HG03159 (cell line): ENCODE results near the gene TBC1D8.

ENCODE experiments used
- ATAC-seq: cut with Tn5 transposase; IDR thresholded peaks from one replicate; pipeline ENCODE4 v1.9.1; 2021; ENCODE audit warnings: mild to moderate bottlenecking, moderate library complexity; ENCODE audit not compliant: unreplicated experiment

Gene TBC1D8

GRCh38 chr2:101162561-101163330 is 11.6 kb upstream of the TBC1D8 start:
- ATAC-seq: no peak

DNA sequence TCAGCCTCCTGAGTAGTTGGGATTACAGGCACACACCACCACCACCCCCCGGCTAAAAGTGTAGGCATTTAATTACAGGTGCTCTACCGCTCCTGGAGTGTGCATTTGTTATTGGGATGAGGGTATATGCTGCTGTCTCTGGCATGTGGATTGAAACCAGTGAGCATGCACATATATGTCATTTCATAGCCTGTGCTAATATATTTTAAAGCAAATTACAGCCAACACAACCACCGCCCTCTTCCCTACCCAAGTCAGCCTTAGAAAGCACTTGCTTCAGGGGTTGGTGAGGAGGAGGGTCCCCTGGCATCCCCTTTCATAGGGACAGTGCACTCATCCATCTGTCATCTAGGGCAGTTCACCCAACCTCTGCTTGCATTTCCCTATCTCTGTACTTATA is 10.5 kb upstream of the TBC1D8 start:
- no peak for ATAC-seq

- no peak for ATAC-seq
Observed at GRCh38 chr2:101160454-101160853, 9.3 kb upstream of the TBC1D8 start.

DNA sequence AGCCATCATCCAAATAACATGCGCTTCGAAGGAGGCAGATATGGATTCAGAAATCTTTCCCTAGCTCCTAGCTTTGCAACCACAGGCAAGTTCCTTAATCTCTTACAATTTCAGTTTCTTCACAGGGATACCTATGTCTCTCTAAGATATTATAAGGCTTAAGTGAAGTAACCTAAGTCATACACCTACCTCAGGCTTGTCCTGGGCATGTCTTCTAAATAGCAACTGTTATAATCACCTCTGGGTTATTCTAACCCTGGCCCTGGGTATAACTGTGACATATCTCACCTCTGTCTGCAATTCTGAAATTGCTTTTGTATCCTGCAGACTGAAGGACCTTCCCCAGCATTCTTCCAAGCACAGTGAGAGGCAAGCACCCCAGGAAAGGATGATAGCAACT is 8.3 kb upstream of the TBC1D8 start:
- no peak for ATAC-seq

- ATAC-seq: no peak
Observed at GRCh38 chr2:101157272-101157671, 6.1 kb upstream of the TBC1D8 start.

- no peak for ATAC-seq
Observed at GRCh38 chr2:101153787-101154186, 2.6 kb upstream of the TBC1D8 start.

- ATAC-seq: no peak
Observed at GRCh38 chr2:101153077-101153707, 2.0 kb upstream of the TBC1D8 start.

DNA sequence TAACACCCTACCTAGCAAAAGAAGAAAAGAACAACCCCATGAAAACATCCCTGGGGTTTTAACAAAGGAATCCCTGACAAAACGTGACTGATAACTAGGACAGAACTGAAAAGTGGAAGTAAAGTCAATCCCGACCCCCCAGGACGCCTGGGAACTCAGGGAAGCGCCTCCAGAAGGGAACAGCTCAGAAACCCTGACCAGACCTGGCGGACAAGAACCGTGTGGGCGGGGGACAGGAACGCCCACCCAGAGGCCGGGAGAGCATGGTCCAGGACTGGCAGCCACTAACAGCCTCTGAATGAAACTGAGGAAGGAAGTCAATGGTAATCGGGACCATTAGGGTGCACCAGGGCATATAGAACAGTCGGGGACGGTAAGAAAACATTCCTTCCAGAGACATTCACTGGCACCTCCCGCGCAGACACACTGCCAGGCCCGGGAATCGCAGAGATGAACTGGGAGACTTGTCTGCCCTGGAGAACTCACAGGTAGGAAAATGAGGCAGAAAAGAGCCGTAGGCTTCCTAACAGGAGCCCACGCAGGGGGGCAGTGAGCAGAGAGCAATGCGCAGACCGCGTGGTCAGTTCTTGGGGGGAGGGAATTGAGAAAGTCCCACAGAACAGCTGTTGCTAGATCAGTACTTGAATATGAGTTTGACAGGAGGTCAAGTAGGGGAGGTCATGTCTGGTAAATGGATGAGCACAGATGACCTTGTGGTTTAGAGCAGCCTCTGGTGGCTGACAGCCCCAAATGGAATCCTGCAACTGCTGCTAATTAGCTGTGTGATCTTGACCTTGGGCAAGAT is 1.3 kb upstream of the TBC1D8 start:
- peak; percentile 73 for ATAC-seq

- ATAC-seq: no peak
Observed at GRCh38 chr2:101151859-101152271, 683 bp upstream of the TBC1D8 start.

DNA sequence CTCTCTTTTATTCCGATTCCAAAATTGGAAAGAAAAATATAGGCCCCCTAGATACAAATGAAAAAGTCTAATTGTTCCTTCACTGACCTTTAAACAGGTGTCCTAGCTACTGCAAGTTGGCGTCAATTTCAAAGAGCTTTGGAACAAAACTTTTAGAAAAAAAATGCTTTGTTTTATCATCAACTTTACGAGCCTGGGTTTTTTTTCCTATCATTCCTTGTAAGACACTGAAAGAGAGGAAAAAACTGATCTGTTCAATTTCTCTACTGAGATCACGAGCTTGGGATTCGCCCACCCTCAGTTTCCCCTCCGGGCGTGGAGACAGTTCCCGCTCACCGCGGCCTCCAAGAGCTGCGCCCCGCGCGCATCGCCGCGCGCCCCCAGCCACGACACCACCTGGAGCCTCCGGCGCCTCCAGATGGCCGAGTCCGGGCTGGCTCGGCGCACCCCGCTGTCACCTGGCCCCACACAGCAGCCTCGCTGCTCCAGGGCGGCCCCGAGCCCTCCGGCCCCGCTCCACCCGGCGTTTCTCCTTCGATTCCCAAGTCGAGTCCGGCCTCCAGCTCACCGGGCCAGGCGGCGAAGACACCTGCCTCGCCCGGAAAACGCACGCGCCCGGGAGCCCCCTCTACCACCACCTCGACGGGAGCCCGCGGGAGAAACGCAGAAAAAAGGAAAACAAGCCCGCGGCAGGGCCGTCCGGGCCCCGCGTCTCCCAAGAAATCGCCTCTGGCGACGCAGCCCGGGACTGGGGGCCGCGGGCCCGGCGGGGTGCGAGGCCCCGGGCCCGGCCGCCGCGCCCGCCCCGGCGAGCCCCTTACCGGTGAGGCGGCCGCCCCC is 656 bp downstream of the TBC1D8 start:
- ATAC-seq: no peak

DNA sequence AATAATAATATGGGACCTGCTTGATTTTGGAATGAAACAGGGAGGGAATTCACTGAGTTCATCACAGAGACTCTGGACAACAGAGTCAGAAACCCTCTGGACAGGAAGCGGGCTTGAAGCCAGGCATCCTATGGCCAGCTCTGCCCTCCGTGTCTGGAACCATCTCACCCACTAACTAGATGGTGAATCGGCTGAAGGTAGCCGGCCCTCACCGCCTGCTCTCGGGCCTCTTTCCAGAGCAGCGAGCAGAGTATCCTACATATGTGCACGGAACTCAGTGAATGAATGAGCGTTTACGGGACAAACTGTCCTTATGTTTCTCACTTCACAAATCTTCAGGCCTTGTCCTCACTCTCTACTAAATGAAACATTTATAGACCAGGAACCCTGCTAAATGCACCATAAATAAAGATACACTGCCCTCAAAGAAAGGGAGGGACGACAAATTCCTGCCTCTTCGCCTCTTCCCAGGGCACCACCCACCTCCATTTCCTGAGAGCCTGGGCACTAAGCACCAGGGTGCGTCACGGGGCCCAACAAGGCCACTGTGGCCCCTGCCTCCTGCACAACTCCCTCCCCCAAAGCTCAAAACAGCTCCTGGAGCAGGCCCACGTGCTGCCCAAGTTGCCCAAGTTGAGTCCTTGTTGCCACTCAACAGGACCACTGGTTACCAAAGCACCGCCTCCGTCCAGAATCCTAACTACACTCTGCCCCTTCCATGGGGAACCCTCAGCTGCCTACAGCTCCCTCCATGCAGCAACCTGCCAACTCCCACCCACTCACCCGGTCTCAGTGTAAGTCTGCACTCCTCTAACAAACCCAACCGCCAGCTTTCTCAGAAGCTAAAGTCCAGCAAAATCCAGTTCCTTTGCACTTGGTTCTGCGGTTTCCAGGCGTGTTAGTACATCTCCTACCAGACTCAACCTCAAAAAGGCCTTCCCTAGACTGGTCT is 1.7 kb downstream of the TBC1D8 start:
- no peak for ATAC-seq

DNA sequence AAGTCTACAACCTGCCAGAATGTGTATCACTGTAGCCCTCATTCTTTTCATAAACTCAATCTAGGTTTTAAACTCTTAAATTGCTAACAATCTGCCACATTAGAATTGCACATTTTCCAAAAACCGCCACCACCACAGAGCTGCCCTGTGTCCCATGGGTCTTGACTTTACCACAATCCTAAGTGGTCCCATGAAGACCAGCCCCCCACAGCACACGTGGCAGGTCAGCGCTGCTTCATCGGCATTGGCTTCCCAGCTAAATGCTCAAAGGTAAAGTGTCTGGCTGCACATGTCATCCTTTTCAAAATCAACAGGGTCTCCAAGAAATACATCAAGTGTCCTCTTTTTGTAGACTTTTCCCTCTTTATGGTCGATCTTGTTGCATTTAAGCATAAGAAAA is 2.4 kb downstream of the TBC1D8 start:
- no peak for ATAC-seq

DNA sequence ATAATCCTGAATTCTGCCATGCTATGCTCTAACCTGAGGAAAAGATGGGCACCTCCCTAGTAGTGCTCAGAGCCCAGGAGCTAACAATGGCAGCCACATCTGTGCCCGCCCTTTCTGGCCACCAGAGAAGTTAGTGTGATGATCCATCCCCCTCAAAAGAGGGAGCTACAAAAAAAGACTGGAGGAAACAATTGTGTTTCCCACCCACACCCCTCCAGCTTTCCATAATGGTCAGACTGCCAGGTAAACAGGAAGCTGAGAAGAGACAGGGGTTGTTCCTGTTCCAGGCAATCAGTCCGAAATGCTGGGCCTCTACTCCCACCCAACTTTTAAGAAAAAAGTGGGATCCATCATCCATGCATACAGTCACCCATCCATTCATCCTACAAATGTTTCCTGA is 3.2 kb downstream of the TBC1D8 start:
- no peak for ATAC-seq

DNA sequence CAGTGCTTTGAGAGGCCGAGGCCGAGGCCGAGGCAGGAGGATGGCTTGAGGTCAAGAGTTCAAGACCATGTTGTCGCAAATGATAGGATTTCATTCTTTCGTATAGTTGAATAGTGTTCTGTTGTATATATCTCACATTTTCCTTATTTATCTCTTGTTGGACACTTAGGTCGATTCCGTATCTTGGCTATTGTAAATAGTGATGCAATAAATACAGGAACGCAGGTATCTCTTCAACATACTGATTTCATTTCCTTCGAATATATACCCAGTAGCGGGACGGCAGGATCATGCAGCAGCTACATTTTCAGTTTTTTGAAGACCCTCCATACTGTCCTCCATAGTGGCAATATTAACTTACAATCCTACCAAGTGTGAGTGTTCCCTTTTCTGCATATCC is 4.1 kb downstream of the TBC1D8 start:
- ATAC-seq: no peak

- no peak for ATAC-seq
Observed at GRCh38 chr2:101146535-101146934, 4.6 kb downstream of the TBC1D8 start.

GRCh38 chr2:101145406-101145805 is 5.8 kb downstream of the TBC1D8 start:
- ATAC-seq: no peak

DNA sequence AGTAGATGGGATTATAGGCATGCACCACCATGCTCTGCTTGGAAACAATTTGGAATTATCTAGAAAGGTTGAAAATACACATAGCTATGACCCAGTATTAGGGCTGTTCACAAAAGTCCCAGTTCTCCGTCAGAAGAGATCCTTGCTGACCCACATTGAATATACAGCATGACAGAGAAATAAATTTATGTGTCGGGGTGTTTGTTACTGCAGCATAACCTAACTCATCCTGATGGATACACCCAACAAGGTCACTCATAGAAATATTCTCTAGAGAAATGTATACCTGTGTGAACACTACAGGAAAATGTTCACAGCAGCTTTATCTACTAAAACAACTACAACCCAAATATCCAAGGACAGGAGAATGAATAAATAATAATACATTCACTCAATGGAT is 9.0 kb downstream of the TBC1D8 start:
- ATAC-seq: no peak

GRCh38 chr2:101140978-101141655 is 10.1 kb downstream of the TBC1D8 start:
- ATAC-seq: no peak

- no peak for ATAC-seq
Observed at GRCh38 chr2:101140237-101140636, 10.9 kb downstream of the TBC1D8 start.
